B cell (primary cell): ENCODE data around the gene PRR20E. TPM values are rescaled to one million over a fixed set of nuclear protein-coding genes. Genes with fewer than 3 reads are reported as not detected.

Source experiments
- ATAC-seq: fragments of 200-7000 bp; cut with Tn5 transposase; one replicate; pipeline ENCODE4 v1.10.0; 2021; ENCODE audit warnings: low read depth, mild to moderate bottlenecking, moderate number of reproducible peaks, moderate library complexity
- CTCF ChIA-PET: fragments of 350-600 bp; sonication (Branson Sonifier 250); formaldehyde crosslinking; loops from one replicate; lab custom pipeline; 2021; ENCODE audit warnings: antibody characterized with exemption, inconsistent platforms; lab: Charles Lee
- POLR2A ChIA-PET: fragments of 350-600 bp; sonication (Branson Sonifier 250); formaldehyde crosslinking; loops from one replicate; lab custom pipeline; 2021; ENCODE audit warnings: antibody characterized with exemption; lab: Charles Lee
- DNase-seq: peaks from one replicate; pipeline ENCODE4 v3.0.0; 2013
- H2AFZ ChIP-seq: 2 replicates; pipeline ENCODE4 v1.6.1; 2012; ENCODE audit warnings: mild to moderate bottlenecking, low read depth, low read length; ENCODE audit not compliant: insufficient read depth, poor library complexity, severe bottlenecking
- H3K27ac ChIP-seq, 2 donors: 1 replicate in 1 of 2; 2 replicates in 1 of 2; pipeline ENCODE4 v1.5.1; 2012 to 2013; ENCODE audit warnings: low read length in 2 of 2, mild to moderate bottlenecking in 2 of 2, moderate library complexity in 1 of 2
- H3K27me3 ChIP-seq, 4 experiments: fragments of 200-600 bp in 1 of 4; sonication (generic) in 1 of 4; replicated peaks in 1 of 4; 1 replicate in 2 of 4; 2 replicates in 2 of 4; pipeline versions ENCODE4 v1.6.1 to v1.7.0; 2013 to 2016; ENCODE audit warnings: low read length in 3 of 4, mild to moderate bottlenecking in 2 of 4, mixed read lengths in 1 of 4, moderate library complexity in 1 of 4; ENCODE audit not compliant: insufficient read depth in 4 of 4, control insufficient read depth in 3 of 4; ENCODE audit errors: control extremely low read depth in 1 of 4
- H3K36me3 ChIP-seq, 2 experiments: replicated peaks in 1 of 2; 1 replicate in 1 of 2; 2 replicates in 1 of 2; pipeline versions ENCODE4 v1.6.1 to v1.7.1; 2013; ENCODE audit warnings: low read length in 1 of 2; ENCODE audit not compliant: insufficient read depth in 2 of 2, control insufficient read depth in 1 of 2; ENCODE audit errors: control extremely low read depth in 1 of 2, extremely low read depth in 1 of 2
- H3K4me1 ChIP-seq, 2 donors: fragments of 200-600 bp in 1 of 2; sonication (generic) in 1 of 2; 1 replicate in 1 of 2; 2 replicates in 1 of 2; pipeline versions ENCODE4 v1.5.1 to v1.6.1; 2013 to 2017; ENCODE audit warnings: low read length in 2 of 2; ENCODE audit not compliant: control insufficient read depth in 2 of 2, insufficient read depth in 2 of 2
- H3K4me2 ChIP-seq: replicated peaks from 2 replicates; pipeline ENCODE3; 2012; ENCODE audit warnings: mild to moderate bottlenecking, low read depth, low read length; ENCODE audit not compliant: poor library complexity, severe bottlenecking
- H3K4me3 ChIP-seq, 5 experiments: fragments of 200-600 bp in 1 of 5; sonication (generic) in 1 of 5; 1 replicate in 3 of 5; 2 replicates in 2 of 5; pipeline versions ENCODE4 v1.5.1 to v1.7.0; 2011 to 2016; ENCODE audit warnings: low read length in 4 of 5, mild to moderate bottlenecking in 4 of 5, low read depth in 2 of 5, control low read depth in 1 of 5, moderate library complexity in 1 of 5; ENCODE audit not compliant: insufficient read depth in 1 of 5; ENCODE audit errors: control extremely low read depth in 1 of 5, extremely low read depth in 1 of 5
- H3K79me2 ChIP-seq: fragments of 200-600 bp; sonication (generic); one replicate; pipeline ENCODE4 v1.6.0; 2016; ENCODE audit warnings: low read length; ENCODE audit not compliant: control insufficient read depth, insufficient read depth
- H3K9ac ChIP-seq: fragments of 200-600 bp; sonication (generic); 2 replicates; pipeline ENCODE4 v1.6.1; 2017; ENCODE audit warnings: mild to moderate bottlenecking, low read length, moderate library complexity
- H3K9me3 ChIP-seq, 3 donors: one replicate each; pipeline versions ENCODE4 v1.6.1 to v1.7.1; 2013; ENCODE audit warnings: low read length in 2 of 3; ENCODE audit not compliant: control insufficient read depth in 2 of 3, insufficient read depth in 1 of 3; ENCODE audit errors: control extremely low read depth in 1 of 3
- H4K20me1 ChIP-seq: 2 replicates; pipeline ENCODE4 v1.6.0; 2012; ENCODE audit warnings: mild to moderate bottlenecking, low read length; ENCODE audit not compliant: insufficient read depth, control insufficient read depth, poor library complexity, severe bottlenecking
- H3K27ac Mint-ChIP-seq: one replicate; pipeline ENCODE4 v1.8.0; 2021; ENCODE audit warnings: mixed read lengths
- H3K27me3 Mint-ChIP-seq: one replicate; pipeline ENCODE4 v1.8.0; 2021; ENCODE audit warnings: mixed read lengths
- H3K4me1 Mint-ChIP-seq: one replicate; pipeline ENCODE4 v1.8.0; 2021; ENCODE audit warnings: mixed read lengths
- H3K4me3 Mint-ChIP-seq: one replicate; pipeline ENCODE4 v1.8.0; 2021; ENCODE audit warnings: mixed read lengths
- H3K9me3 Mint-ChIP-seq: one replicate; pipeline ENCODE4 v1.8.0; 2022; ENCODE audit warnings: mixed read lengths; ENCODE audit not compliant: insufficient read depth
- EZH2 ChIP-seq: IDR thresholded peaks from 2 replicates; pipeline ENCODE4 v1.6.1; 2012; ENCODE audit warnings: borderline replicate concordance, low read depth, mild to moderate bottlenecking, moderate library complexity, low read length; ENCODE audit not compliant: insufficient read depth, poor library complexity, severe bottlenecking
- WGBS: methylation state at CpG from one replicate; pipeline ENCODE4 v1.1.5; 2013; ENCODE audit warnings: missing lambda C conversion rate; ENCODE audit not compliant: insufficient coverage; 5-methylcytosine and 5-hydroxymethylcytosine counted together
- intact Hi-C: fragments of 100-400 bp; cut with micrococcal nuclease; formaldehyde crosslinking; loops from one replicate; pipeline ENCODE4 v1.10.0; 2022
- polyA plus RNA-seq: library from polyadenylated mRNA; depleted of rRNA; stranded (reverse); fragments of >200 nt; gene quantifications from 2 replicates; pipeline ENCODE4 v1.2.3, GENCODE V29; 2012
- small RNA-seq: library from RNA; depleted of rRNA; stranded (forward); fragments of <200 nt; gene quantifications from one replicate; pipeline ENCODE3, GENCODE V24; 2012; ENCODE audit warnings: low replicate concordance, low read depth; ENCODE audit not compliant: insufficient read length
- total RNA-seq, 2 donors: library from RNA; stranded (reverse); fragments of 120-200 nt in 1 of 2; gene quantifications; 1 replicate in 1 of 2; 2 replicates in 1 of 2; pipeline versions ENCODE4 v1.2.3 to v1.2.4, GENCODE V29; 2013 to 2022
- TF ChIP-seq, protein P1 (sequence below): fragments of 200-600 bp; IDR thresholded peaks from one replicate; pipeline ENCODE4 v1.8.0; 2022; ENCODE audit warnings: antibody characterized with exemption, mild to moderate bottlenecking

PRR20E gene
- total and polyA plus RNA-seq, 2 donors (not counting 1 experiment from before 2014, with no cell fraction given), result not detected

DNA sequence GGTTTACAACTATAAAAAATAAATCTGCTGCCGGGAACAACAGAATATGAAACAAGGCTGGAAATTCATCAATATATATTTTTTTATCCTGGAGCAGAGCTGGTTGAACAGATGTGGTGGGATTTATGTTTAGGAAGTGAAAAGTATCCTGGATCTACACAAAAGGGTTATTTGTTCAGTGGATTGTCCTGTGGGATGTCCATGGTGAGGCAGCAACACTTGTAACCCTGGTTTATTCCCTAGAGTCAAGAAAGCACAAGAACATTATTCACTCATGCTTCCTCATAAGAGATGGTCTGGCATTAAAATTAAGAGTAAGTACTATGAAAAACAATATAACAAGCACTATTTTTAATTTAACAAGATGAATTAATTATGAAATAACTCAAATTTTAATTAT, 46.0 kb downstream of the PRR20E start:
- Histone ChIP-seq H2AFZ (no peak overlapping the region), H3K27ac (no peak overlapping the region), H3K4me3 (no peak overlapping the region), H3K36me3 (no peaks in the 10 kb centered on the region), H4K20me1 (no peaks in the 10 kb centered on the region), H3K4me1 (no peaks in the 10 kb centered on the region), H3K4me2 (no peak overlapping the region), H3K27me3 (no peaks in the 10 kb centered on the region), H3K79me2 (no peaks in the 10 kb centered on the region), H3K9ac (no peak overlapping the region), H3K9me3 (peaks cover 0 to 5% (median 0%) of the 10 kb centered on the region in 3 donors)
- H3K27ac Mint-ChIP-seq, result no peak overlapping the region
- WGBS, result no CpG with 5 or more reads among the region's 1 CpG
- no peaks in the 10 kb centered on the region for H3K27me3 Mint-ChIP-seq
- H3K4me1 Mint-ChIP-seq, result no peaks in the 10 kb centered on the region
- ATAC-seq (no peak), DNase-seq (no peak)
- TF ChIP-seq, protein P1, sequence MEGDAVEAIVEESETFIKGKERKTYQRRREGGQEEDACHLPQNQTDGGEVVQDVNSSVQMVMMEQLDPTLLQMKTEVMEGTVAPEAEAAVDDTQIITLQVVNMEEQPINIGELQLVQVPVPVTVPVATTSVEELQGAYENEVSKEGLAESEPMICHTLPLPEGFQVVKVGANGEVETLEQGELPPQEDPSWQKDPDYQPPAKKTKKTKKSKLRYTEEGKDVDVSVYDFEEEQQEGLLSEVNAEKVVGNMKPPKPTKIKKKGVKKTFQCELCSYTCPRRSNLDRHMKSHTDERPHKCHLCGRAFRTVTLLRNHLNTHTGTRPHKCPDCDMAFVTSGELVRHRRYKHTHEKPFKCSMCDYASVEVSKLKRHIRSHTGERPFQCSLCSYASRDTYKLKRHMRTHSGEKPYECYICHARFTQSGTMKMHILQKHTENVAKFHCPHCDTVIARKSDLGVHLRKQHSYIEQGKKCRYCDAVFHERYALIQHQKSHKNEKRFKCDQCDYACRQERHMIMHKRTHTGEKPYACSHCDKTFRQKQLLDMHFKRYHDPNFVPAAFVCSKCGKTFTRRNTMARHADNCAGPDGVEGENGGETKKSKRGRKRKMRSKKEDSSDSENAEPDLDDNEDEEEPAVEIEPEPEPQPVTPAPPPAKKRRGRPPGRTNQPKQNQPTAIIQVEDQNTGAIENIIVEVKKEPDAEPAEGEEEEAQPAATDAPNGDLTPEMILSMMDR, result no peak
- TF ChIP-seq EZH2, result no peak
- ChIA-PET POLR2A (no interaction called here), CTCF (no interaction called here)
- intact Hi-C loops, result no loop called here
- H3K9me3 Mint-ChIP-seq, result peaks cover 6% of the 10 kb centered on the region
- H3K4me3 Mint-ChIP-seq, result no peak overlapping the region

Small RNA genes within 50 kb of the gene (small RNA-seq; reads per million reads assigned to genes)
- not detected for gene PRR20FP

Other genes starting within 250 kb of the PRR20E start
- gene PRR20A, start 26.3 kb upstream of the PRR20E start, total RNA-seq, result not detected in 2 replicates
- not detected in 2 replicates for gene PRR20A, start 26.3 kb upstream of the PRR20E start, polyA plus RNA-seq
- not detected in 2 replicates for gene PRR20B, start 19.7 kb upstream of the PRR20E start, total RNA-seq
- gene PRR20B, start 19.7 kb upstream of the PRR20E start, polyA plus RNA-seq, result not detected in 2 replicates
- gene PRR20C, start 13.1 kb upstream of the PRR20E start, total RNA-seq, result not detected in 2 replicates
- gene PRR20C, start 13.1 kb upstream of the PRR20E start, polyA plus RNA-seq, result not detected in 2 replicates
- gene PRR20D, start 6.6 kb upstream of the PRR20E start, total RNA-seq, result not detected in 2 replicates
- not detected in 2 replicates for gene PRR20D, start 6.6 kb upstream of the PRR20E start, polyA plus RNA-seq